ENCODE data around the gene ERFL.

The ERFL gene

GRCh38 chr19:41926763-41927496 is 1.3 kb downstream of the ERFL start:
- no peak overlapping the region for H3K4me3 ChIP-seq (replicated peaks in 1 of 2; ENCODE audit: low read depth in 2 of 2, low read length in 2 of 2)
- DNase-seq (ENCODE audit: low read depth in 2 of 2) = no peak
- TF ChIP-seq CTCF (IDR thresholded peaks at IDR 0.05; ENCODE audit: low read depth, low read length) = no peak

- H3K4me3 ChIP-seq (replicated peaks in 1 of 2; ENCODE audit: low read depth in 2 of 2, low read length in 2 of 2) = no peak overlapping the region
- no peak for DNase-seq (ENCODE audit: low read depth in 2 of 2)
- no peak for TF ChIP-seq CTCF (IDR thresholded peaks at IDR 0.05; ENCODE audit: low read depth, low read length)
Observed at GRCh38 chr19:41926028-41926762, 2.1 kb downstream of the ERFL start.

GRCh38 chr19:41925208-41926003 is 2.8 kb downstream of the ERFL start:
- TF ChIP-seq CTCF (IDR thresholded peaks at IDR 0.05; ENCODE audit: low read depth, low read length) = no peak
- DNase-seq (ENCODE audit: low read depth in 2 of 2) = no peak
- H3K4me3 ChIP-seq (replicated peaks in 1 of 2; ENCODE audit: low read depth in 2 of 2, low read length in 2 of 2) = no peak overlapping the region

- H3K4me3 ChIP-seq (replicated peaks in 1 of 2; ENCODE audit: low read depth in 2 of 2, low read length in 2 of 2) = no peak overlapping the region
- TF ChIP-seq CTCF (IDR thresholded peaks at IDR 0.05; ENCODE audit: low read depth, low read length) = no peak
- no peak for DNase-seq (ENCODE audit: low read depth in 2 of 2)
Observed at GRCh38 chr19:41924151-41925145, 3.8 kb downstream of the ERFL start.

- no peak for TF ChIP-seq CTCF (IDR thresholded peaks at IDR 0.05; ENCODE audit: low read depth, low read length)
- no peak for DNase-seq (ENCODE audit: low read depth in 2 of 2)
- no peak overlapping the region for H3K4me3 ChIP-seq (replicated peaks in 1 of 2; ENCODE audit: low read depth in 2 of 2, low read length in 2 of 2)
Observed at GRCh38 chr19:41923045-41923788, 5.0 kb downstream of the ERFL start.
